HL-60 (cell line): ENCODE data around the gene HOXA7.

Source experiments
- DNase-seq, 2 experiments: peaks; one replicate each; pipeline ENCODE4 v3.0.0-alpha.2; 2010 to 2020; ENCODE audit warnings: low read depth in 1 of 2, low spot score in 1 of 2
- H3K27ac ChIP-seq: fragments of 250-450 bp; sonication (Bioruptor Pico); replicated peaks from 2 replicates; pipeline ENCODE4 v1.5.1; 2020; ENCODE audit warnings: mild to moderate bottlenecking, moderate library complexity
- H3K27me3 ChIP-seq: fragments of 250-450 bp; sonication (Bioruptor Pico); 2 replicates; pipeline ENCODE4 v1.5.1; 2021; ENCODE audit warnings: mild to moderate bottlenecking, moderate library complexity; ENCODE audit not compliant: insufficient read depth, poor library complexity, severe bottlenecking
- H3K4me3 ChIP-seq: replicated peaks from 2 replicates; pipeline ENCODE4 v1.5.1; 2011; ENCODE audit warnings: mild to moderate bottlenecking, control low read depth, low read length; ENCODE audit not compliant: insufficient read depth
- CTCF ChIP-seq: IDR thresholded peaks from one replicate; pipeline ENCODE4 v1.5.1; 2011; ENCODE audit warnings: low read length, control low read depth, inconsistent platforms; ENCODE audit not compliant: insufficient read depth
- GABPA ChIP-seq: IDR thresholded peaks from 2 replicates; pipeline ENCODE4 v1.6.1; 2012; ENCODE audit warnings: low read depth
- POLR2AphosphoS5 ChIP-seq: IDR thresholded peaks from 2 replicates; pipeline ENCODE4 v1.6.1; 2012; ENCODE audit warnings: low read depth
- REST ChIP-seq: IDR thresholded peaks from 2 replicates; pipeline ENCODE4 v1.6.1; 2012; ENCODE audit warnings: low read depth; ENCODE audit not compliant: insufficient replicate concordance
- SPI1 ChIP-seq: IDR thresholded peaks from 2 replicates; pipeline ENCODE4 v1.6.1; 2012; ENCODE audit warnings: low read depth, mild to moderate bottlenecking, borderline replicate concordance

The HOXA7 gene

GRCh38 chr7:27161721-27162560 lies 5.5 kb upstream of the HOXA7 start:
- TF ChIP-seq POLR2AphosphoS5: no peak
- TF ChIP-seq REST: no peak
- no peak for TF ChIP-seq SPI1
- Histone ChIP-seq H3K27me3 (peaks cover 59% of the 10 kb centered on the region), H3K4me3 (peak overlapping the region; percentile 74; the same call in 1 of the 2 replicates), H3K27ac (no peak overlapping the region)
- DNase-seq: no peak

GRCh38 chr7:27161214-27161720 lies 4.8 kb upstream of the HOXA7 start:
- peaks cover 57% of the 10 kb centered on the region for H3K27me3 ChIP-seq
- DNase-seq: peak in 1 of 2 experiments; percentile 82
- peak; percentile 65; the same call in 1 of the 2 replicates for TF ChIP-seq SPI1
- TF ChIP-seq GABPA: no peak
- no peak for TF ChIP-seq POLR2AphosphoS5
- no peak for TF ChIP-seq REST
- H3K27ac ChIP-seq: peak overlapping the region; percentile 53
- peak overlapping the region; percentile 74 for H3K4me3 ChIP-seq

DNA sequence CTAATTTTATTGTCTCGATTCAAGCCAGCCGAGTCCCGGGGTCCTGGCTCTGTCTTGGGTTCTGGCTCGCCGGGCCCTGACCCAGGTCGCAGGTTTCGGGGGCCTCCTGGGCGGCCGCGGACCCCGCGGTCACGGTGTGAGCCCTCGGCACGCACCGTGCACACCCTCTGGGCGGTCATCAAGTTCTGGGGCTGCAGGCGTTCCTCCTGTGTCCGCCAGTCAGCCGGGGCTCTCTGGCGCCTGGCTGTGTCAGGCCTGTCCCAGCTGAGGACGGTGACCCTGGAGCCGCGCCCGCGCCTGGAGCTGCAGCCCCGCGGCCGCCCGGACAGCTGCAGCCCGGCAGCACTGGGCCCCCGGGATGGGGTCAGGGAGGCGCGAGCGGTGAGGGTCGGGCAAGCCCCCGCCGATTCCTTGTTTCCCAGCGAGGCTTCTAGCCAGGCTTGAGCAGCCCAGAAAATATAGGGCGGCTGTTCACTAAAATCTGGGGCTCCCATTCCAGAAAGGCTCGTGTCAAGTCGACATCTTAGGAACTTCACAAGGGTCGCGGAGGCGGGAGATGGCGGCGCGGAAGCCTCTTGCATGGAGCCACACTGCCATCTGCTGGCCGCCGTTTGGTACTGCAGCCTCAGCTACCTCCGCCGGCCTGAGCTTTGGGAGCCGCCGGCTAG lies 4.2 kb upstream of the HOXA7 start:
- peak; percentile 80 for TF ChIP-seq CTCF
- no peak for TF ChIP-seq POLR2AphosphoS5
- peak overlapping the region; percentile 53 for H3K27ac ChIP-seq
- H3K27me3 ChIP-seq: peaks cover 53% of the 10 kb centered on the region
- peak; percentile 81 to 87 for DNase-seq
- peak overlapping the region; percentile 74 for H3K4me3 ChIP-seq

DNA sequence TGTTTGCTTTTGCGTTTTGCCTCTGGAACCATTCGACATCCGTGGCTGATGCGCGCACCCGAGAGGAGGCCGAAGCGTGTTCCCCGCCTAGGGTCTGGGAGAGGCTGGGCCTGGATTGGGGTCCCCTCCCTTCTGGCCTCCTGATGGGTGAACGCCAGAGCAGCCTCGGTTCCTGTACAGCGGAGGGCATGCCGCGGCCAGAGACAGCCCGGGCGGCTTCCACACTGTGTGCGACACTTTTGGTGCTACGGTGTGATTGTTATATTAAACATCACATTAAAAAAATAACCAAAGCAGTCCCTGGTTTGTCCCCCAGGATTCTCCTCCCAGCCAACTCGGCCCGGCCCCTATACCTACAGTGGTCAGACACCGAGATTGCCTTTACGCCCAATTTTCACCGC lies 3.7 kb upstream of the HOXA7 start:
- H3K27me3 ChIP-seq: peaks cover 53% of the 10 kb centered on the region
- H3K27ac ChIP-seq: no peak overlapping the region
- TF ChIP-seq GABPA: no peak
- no peak for DNase-seq
- peak overlapping the region; percentile 74 for H3K4me3 ChIP-seq

GRCh38 chr7:27159266-27160144 lies 3.0 kb upstream of the HOXA7 start:
- no peak overlapping the region for H3K27ac ChIP-seq
- TF ChIP-seq GABPA: no peak
- TF ChIP-seq POLR2AphosphoS5: no peak
- no peak for TF ChIP-seq CTCF
- TF ChIP-seq REST: no peak
- no peak for TF ChIP-seq SPI1
- H3K4me3 ChIP-seq: no peak overlapping the region
- H3K27me3 ChIP-seq: peaks cover 53% of the 10 kb centered on the region
- no peak for DNase-seq
